ENCODE results near the gene NR1H2.

Gene NR1H2

DNA sequence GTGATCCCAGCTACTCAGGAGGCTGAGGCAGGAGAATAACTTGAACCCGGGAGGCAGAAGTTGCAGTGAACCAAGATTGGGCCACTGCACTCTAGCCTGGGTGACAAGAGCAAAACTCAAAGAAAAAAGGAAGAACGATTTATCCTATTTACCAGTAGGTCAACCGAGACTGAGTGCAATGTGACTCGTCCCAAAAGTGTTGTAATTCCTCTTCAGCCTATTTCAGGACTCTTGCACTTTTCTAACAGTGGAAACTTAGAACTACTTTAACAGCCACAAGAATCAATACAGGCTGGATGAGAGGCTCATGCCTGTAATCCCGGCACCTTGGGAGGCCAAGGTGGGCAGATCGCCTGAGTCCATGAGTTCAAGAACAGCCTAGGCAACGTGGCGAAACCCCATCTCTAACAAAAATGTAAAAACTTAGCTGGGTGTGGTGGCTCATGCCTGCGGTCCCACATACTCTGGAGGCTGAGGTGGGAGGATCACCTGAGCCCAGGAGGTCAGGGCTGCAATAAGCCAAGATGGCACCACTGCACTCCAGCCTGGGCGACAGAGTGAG is 4.3 kb upstream of the NR1H2 start:
- no peaks in the 10 kb centered on the region for H3K27me3 ChIP-seq (ENCODE audit: insufficient read depth, poor library complexity, severe bottlenecking)
- no peak overlapping the region for H3K4me3 ChIP-seq (replicated peaks; ENCODE audit: insufficient read depth, low read length)
- peak in 1 of 2 experiments; percentile 52 for DNase-seq (ENCODE audit: low read depth in 1 of 2, low spot score in 1 of 2)
- no peak for TF ChIP-seq SPI1 (IDR thresholded peaks at IDR 0.05; ENCODE audit: borderline replicate concordance, low read depth)
- TF ChIP-seq POLR2AphosphoS5 (IDR thresholded peaks at IDR 0.05; ENCODE audit: low read depth), result no peak
- TF ChIP-seq REST (IDR thresholded peaks at IDR 0.05; ENCODE audit: insufficient replicate concordance, low read depth), result no peak
- TF ChIP-seq CTCF (IDR thresholded peaks at IDR 0.05; ENCODE audit: insufficient read depth, low read length), result no peak
- TF ChIP-seq GABPA (IDR thresholded peaks at IDR 0.05; ENCODE audit: low read depth), result no peak
- H3K27ac ChIP-seq (replicated peaks), result peak overlapping the region; percentile 3; the same call in 1 of the 2 replicates

GRCh38 chr19:50377051-50377461 is 799 bp downstream of the NR1H2 start:
- Histone ChIP-seq H3K27ac (replicated peaks) (no peak overlapping the region), H3K4me3 (replicated peaks; ENCODE audit: insufficient read depth, low read length) (peak overlapping the region; percentile 91), H3K27me3 (ENCODE audit: insufficient read depth, poor library complexity, severe bottlenecking) (no peaks in the 10 kb centered on the region)
- TF ChIP-seq GABPA (IDR thresholded peaks at IDR 0.05; ENCODE audit: low read depth) (no peak), CTCF (IDR thresholded peaks at IDR 0.05; ENCODE audit: insufficient read depth, low read length) (no peak), REST (IDR thresholded peaks at IDR 0.05; ENCODE audit: insufficient replicate concordance, low read depth) (no peak), POLR2AphosphoS5 (IDR thresholded peaks at IDR 0.05; ENCODE audit: low read depth) (no peak), SPI1 (IDR thresholded peaks at IDR 0.05; ENCODE audit: borderline replicate concordance, low read depth) (no peak)
- no peak for DNase-seq (ENCODE audit: low read depth in 1 of 2, low spot score in 1 of 2)

DNA sequence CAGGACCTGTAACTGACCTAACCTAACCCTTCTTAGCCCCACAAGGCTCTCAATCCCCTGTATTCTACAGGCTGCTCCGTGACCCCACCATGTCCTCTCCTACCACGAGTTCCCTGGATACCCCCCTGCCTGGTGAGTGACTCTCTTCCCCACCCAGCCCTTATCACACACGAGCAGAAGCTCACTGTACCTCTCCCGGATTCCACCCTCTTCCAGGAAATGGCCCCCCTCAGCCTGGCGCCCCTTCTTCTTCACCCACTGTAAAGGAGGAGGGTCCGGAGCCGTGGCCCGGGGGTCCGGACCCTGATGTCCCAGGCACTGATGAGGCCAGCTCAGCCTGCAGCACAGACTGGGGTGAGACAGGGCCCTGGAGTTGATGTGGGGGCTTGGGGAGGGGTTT is 1.3 kb downstream of the NR1H2 start:
- DNase-seq (ENCODE audit: low read depth in 1 of 2, low spot score in 1 of 2), result no peak
- TF ChIP-seq CTCF (IDR thresholded peaks at IDR 0.05; ENCODE audit: insufficient read depth, low read length) (no peak), REST (IDR thresholded peaks at IDR 0.05; ENCODE audit: insufficient replicate concordance, low read depth) (no peak), GABPA (IDR thresholded peaks at IDR 0.05; ENCODE audit: low read depth) (no peak), SPI1 (IDR thresholded peaks at IDR 0.05; ENCODE audit: borderline replicate concordance, low read depth) (no peak), POLR2AphosphoS5 (IDR thresholded peaks at IDR 0.05; ENCODE audit: low read depth) (no peak)
- no peak overlapping the region for H3K27ac ChIP-seq (replicated peaks)
- no peaks in the 10 kb centered on the region for H3K27me3 ChIP-seq (ENCODE audit: insufficient read depth, poor library complexity, severe bottlenecking)
- no peak overlapping the region for H3K4me3 ChIP-seq (replicated peaks; ENCODE audit: insufficient read depth, low read length)

Measured in HL-60 (cell line).